ENCODE measurements around the gene CSF1. TPM values are rescaled to one million over a fixed set of nuclear protein-coding genes. Genes with fewer than 3 reads are reported as not detected.

The CSF1 gene
- polyA plus RNA-seq, 3 donors = 0.11 to 0.69 (median 0.38) TPM

DNA sequence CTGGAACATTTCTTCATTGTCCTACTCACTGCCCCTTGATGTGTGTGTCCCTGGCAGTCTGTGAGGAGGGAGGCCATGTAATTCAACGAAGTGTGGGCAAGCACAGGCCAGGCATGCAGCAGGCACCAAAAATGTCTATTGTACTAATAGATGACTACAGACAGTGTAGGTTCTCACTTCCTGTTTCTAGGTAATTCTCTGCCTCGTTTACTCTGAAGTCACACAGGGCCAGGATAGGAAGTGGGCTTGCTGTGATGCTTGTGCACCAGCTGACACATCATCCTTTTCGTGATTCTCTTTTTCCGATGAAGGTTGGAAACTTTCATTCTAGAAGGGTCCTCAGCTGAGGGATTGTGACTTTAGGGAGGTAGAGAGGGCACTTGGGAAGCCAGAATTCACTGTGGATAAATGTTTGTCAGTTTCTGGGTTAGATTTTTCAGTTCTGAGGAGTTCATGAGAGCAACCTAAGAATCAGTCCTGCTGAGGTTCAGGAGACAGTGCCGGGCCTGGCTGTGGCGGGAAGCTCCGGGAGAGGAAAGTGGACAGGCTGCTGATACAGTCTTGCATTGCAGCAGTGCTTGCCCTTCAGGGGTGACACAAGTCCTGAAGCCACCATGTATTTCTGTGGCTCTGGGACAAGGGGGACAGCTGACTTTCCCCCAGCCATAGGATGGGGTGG is 4.3 kb upstream of the CSF1 start:
- Histone ChIP-seq H3K4me3 (replicated peaks in 1 of 3; ENCODE audit: low read depth in 2 of 3, low read length in 3 of 3) (no peak overlapping the region), H3K27ac (ENCODE audit: low read depth in 1 of 2, low read length in 2 of 2) (no peak overlapping the region), H3K79me2 (ENCODE audit: insufficient read depth, low read length) (no peaks in the 10 kb centered on the region), H3K36me3 (replicated peaks in 1 of 2; ENCODE audit: control insufficient read depth in 1 of 2, insufficient read depth in 2 of 2, low read length in 2 of 2) (no peaks in the 10 kb centered on the region), H3K4me1 (ENCODE audit: control insufficient read depth in 1 of 2, insufficient read depth in 2 of 2, low read length in 2 of 2) (peaks cover 14 to 27% of the 10 kb centered on the region in 2 donors), H4K20me1 (ENCODE audit: insufficient read depth, low read length) (no peaks in the 10 kb centered on the region), H3K4me2 (replicated peaks; ENCODE audit: extremely low read depth, low read length, poor library complexity, severe bottlenecking) (no peak overlapping the region), H3K27me3 (ENCODE audit: control insufficient read depth in 2 of 2, insufficient read depth in 2 of 2, low read length in 2 of 2) (peaks cover 16 to 40% of the 10 kb centered on the region in 2 donors), H3K9me3 (replicated peaks in 1 of 2; ENCODE audit: control insufficient read depth in 1 of 2, insufficient read depth in 1 of 2, low read length in 2 of 2) (no peaks in the 10 kb centered on the region), H3K9ac (ENCODE audit: insufficient read depth, low read length, poor library complexity, severe bottlenecking) (no peak overlapping the region), H2AFZ (ENCODE audit: insufficient read depth, low read depth, low read length, poor library complexity, severe bottlenecking) (no peak overlapping the region)
- WGBS (ENCODE audit: insufficient coverage) = 49% methylated on average over 5 of the region's 7 CpGs
- intact Hi-C loops (cut with micrococcal nuclease) = no loop called here
- peaks cover 38 to 47% (median 39%) of the 10 kb centered on the region in 3 donors for H3K27me3 Mint-ChIP-seq (ENCODE audit: low read depth in 3 of 3)
- TF ChIP-seq, protein P1, sequence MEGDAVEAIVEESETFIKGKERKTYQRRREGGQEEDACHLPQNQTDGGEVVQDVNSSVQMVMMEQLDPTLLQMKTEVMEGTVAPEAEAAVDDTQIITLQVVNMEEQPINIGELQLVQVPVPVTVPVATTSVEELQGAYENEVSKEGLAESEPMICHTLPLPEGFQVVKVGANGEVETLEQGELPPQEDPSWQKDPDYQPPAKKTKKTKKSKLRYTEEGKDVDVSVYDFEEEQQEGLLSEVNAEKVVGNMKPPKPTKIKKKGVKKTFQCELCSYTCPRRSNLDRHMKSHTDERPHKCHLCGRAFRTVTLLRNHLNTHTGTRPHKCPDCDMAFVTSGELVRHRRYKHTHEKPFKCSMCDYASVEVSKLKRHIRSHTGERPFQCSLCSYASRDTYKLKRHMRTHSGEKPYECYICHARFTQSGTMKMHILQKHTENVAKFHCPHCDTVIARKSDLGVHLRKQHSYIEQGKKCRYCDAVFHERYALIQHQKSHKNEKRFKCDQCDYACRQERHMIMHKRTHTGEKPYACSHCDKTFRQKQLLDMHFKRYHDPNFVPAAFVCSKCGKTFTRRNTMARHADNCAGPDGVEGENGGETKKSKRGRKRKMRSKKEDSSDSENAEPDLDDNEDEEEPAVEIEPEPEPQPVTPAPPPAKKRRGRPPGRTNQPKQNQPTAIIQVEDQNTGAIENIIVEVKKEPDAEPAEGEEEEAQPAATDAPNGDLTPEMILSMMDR (IDR thresholded peaks at IDR 0.05) = no peak
- peak overlapping the region; percentile 46 to 90 (median 76) for H3K27ac Mint-ChIP-seq
- H3K9me3 Mint-ChIP-seq = peaks cover 0 to 3% (median under 1%) of the 10 kb centered on the region in 7 donors
- H3K36me3 Mint-ChIP-seq = peaks cover 0 to 16% of the 10 kb centered on the region in 2 donors
- peak; percentile 75 to 90 (median 88) for DNase-seq
- H3K4me1 Mint-ChIP-seq = peaks cover 40% of the 10 kb centered on the region
- H3K4me3 Mint-ChIP-seq = peak overlapping the region in 1 of 2 donors; percentile 75

DNA sequence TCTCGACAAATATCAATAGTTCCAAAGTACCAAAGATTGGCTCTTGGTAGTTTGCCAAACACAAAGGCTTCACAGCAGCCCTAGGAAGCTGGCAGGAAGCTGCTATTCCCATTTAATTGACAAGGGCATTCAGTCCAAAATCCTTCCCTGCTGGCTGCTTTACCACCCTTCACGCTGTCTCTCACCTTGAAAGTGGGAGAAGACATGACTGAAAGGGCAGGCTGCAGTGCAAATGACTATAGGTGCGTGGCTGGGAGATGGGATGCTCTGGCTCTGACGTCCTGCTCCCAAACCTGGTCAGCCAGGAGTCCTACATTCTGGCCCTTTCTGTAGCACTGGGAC is 3.8 kb upstream of the CSF1 start:
- Histone ChIP-seq H3K9me3 (replicated peaks in 1 of 2; ENCODE audit: control insufficient read depth in 1 of 2, insufficient read depth in 1 of 2, low read length in 2 of 2) (no peaks in the 10 kb centered on the region), H3K4me1 (ENCODE audit: control insufficient read depth in 1 of 2, insufficient read depth in 2 of 2, low read length in 2 of 2) (peaks cover 17 to 26% of the 10 kb centered on the region in 2 donors), H3K4me2 (replicated peaks; ENCODE audit: extremely low read depth, low read length, poor library complexity, severe bottlenecking) (no peak overlapping the region), H2AFZ (ENCODE audit: insufficient read depth, low read depth, low read length, poor library complexity, severe bottlenecking) (no peak overlapping the region), H3K9ac (ENCODE audit: insufficient read depth, low read length, poor library complexity, severe bottlenecking) (no peak overlapping the region), H3K36me3 (replicated peaks in 1 of 2; ENCODE audit: control insufficient read depth in 1 of 2, insufficient read depth in 2 of 2, low read length in 2 of 2) (no peaks in the 10 kb centered on the region), H3K27me3 (ENCODE audit: control insufficient read depth in 2 of 2, insufficient read depth in 2 of 2, low read length in 2 of 2) (peaks cover 21 to 45% of the 10 kb centered on the region in 2 donors), H4K20me1 (ENCODE audit: insufficient read depth, low read length) (no peaks in the 10 kb centered on the region), H3K79me2 (ENCODE audit: insufficient read depth, low read length) (no peaks in the 10 kb centered on the region), H3K27ac (ENCODE audit: low read depth in 1 of 2, low read length in 2 of 2) (no peak overlapping the region), H3K4me3 (replicated peaks in 1 of 3; ENCODE audit: low read depth in 2 of 3, low read length in 3 of 3) (no peak overlapping the region)
- 94% methylated on average over 2 of the region's 4 CpGs for WGBS (ENCODE audit: insufficient coverage)
- intact Hi-C loops (cut with micrococcal nuclease) = no loop called here
- H3K36me3 Mint-ChIP-seq = peaks cover 3 to 18% of the 10 kb centered on the region in 2 donors
- H3K27me3 Mint-ChIP-seq (ENCODE audit: low read depth in 3 of 3) = peaks cover 42 to 52% (median 44%) of the 10 kb centered on the region in 3 donors
- H3K9me3 Mint-ChIP-seq = peaks cover 0 to 6% (median 1%) of the 10 kb centered on the region in 7 donors
- DNase-seq = no peak
- peak overlapping the region in 3 of 7 donors; percentile 44 to 90 (median 83) for H3K27ac Mint-ChIP-seq
- H3K4me1 Mint-ChIP-seq = peaks cover 39% of the 10 kb centered on the region
- H3K4me3 Mint-ChIP-seq = peak overlapping the region in 1 of 2 donors; percentile 41
- TF ChIP-seq, protein P1 (IDR thresholded peaks at IDR 0.05) = no peak

All from CD14-positive monocyte (primary cell).